H9 (cell line): ENCODE data around the gene DISP1. TPM values are rescaled to one million over a fixed set of nuclear protein-coding genes. Genes with fewer than 3 reads are reported as not detected.

Source experiments
- DNase-seq: peaks from one replicate; pipeline ENCODE4 v3.0.0-alpha.2; 2017
- H2AFZ ChIP-seq: one replicate; pipeline ENCODE4 v1.6.1; 2013; ENCODE audit warnings: mild to moderate bottlenecking, low read length, control low read depth, moderate library complexity
- H2AK5ac ChIP-seq: 2 replicates; pipeline ENCODE4 v1.6.1; 2013; ENCODE audit warnings: low read length, control low read depth, mixed read lengths; ENCODE audit not compliant: insufficient read length
- H2BK120ac ChIP-seq: one replicate; pipeline ENCODE4 v1.6.1; 2013; ENCODE audit warnings: low read depth, mild to moderate bottlenecking, low read length, control low read depth, inconsistent platforms; ENCODE audit not compliant: poor library complexity, severe bottlenecking
- H2BK12ac ChIP-seq: 2 replicates; pipeline ENCODE4 v1.6.1; 2013; ENCODE audit warnings: low read length, control low read depth, mixed read lengths, low read depth; ENCODE audit not compliant: insufficient read length
- H2BK15ac ChIP-seq: 2 replicates; pipeline ENCODE4 v1.6.1; 2013; ENCODE audit warnings: low read depth, low read length, control low read depth
- H2BK20ac ChIP-seq: one replicate; pipeline ENCODE4 v1.6.1; 2013; ENCODE audit warnings: low read depth, mild to moderate bottlenecking, low read length, control low read depth, inconsistent platforms; ENCODE audit not compliant: poor library complexity, severe bottlenecking
- H2BK5ac ChIP-seq: 2 replicates; pipeline ENCODE4 v1.6.1; 2013; ENCODE audit warnings: low read length, control low read depth, mixed read lengths; ENCODE audit not compliant: insufficient read length
- H3K14ac ChIP-seq: 2 replicates; pipeline ENCODE4 v1.6.1; 2013; ENCODE audit warnings: low read length, control low read depth; ENCODE audit not compliant: insufficient read depth
- H3K18ac ChIP-seq: 2 replicates; pipeline ENCODE4 v1.6.1; 2013; ENCODE audit warnings: low read depth, mild to moderate bottlenecking, mixed read lengths, low read length, control low read depth; ENCODE audit not compliant: insufficient read length
- H3K23ac ChIP-seq: 2 replicates; pipeline ENCODE4 v1.6.1; 2013; ENCODE audit warnings: low read length, control low read depth, mixed read lengths, low read depth; ENCODE audit not compliant: insufficient read length
- H3K23me2 ChIP-seq: 2 replicates; pipeline ENCODE4 v1.6.1; 2013; ENCODE audit warnings: low read depth, mild to moderate bottlenecking, mixed read lengths, low read length, control low read depth; ENCODE audit not compliant: insufficient read length, poor library complexity, severe bottlenecking
- H3K27ac ChIP-seq: 2 replicates; pipeline ENCODE4 v1.5.1; 2013; ENCODE audit warnings: low read length, control low read depth, mixed read lengths, low read depth; ENCODE audit not compliant: insufficient read length
- H3K27me3 ChIP-seq: 2 replicates; pipeline ENCODE4 v1.6.1; 2013; ENCODE audit warnings: low read length, control low read depth, inconsistent platforms; ENCODE audit not compliant: insufficient read depth
- H3K4ac ChIP-seq: 2 replicates; pipeline ENCODE4 v1.6.1; 2013; ENCODE audit warnings: low read depth, mild to moderate bottlenecking, control low read depth, inconsistent platforms, low read length, moderate library complexity
- H3K4me1 ChIP-seq: 2 replicates; pipeline ENCODE4 v1.6.1; 2013; ENCODE audit warnings: low read length, control low read depth, inconsistent platforms; ENCODE audit not compliant: insufficient read depth
- H3K4me2 ChIP-seq: 2 replicates; pipeline ENCODE4 v1.6.1; 2013; ENCODE audit warnings: low read length, control low read depth, mixed read lengths; ENCODE audit not compliant: insufficient read length, insufficient read depth
- H3K56ac ChIP-seq: 2 replicates; pipeline ENCODE4 v1.6.1; 2013; ENCODE audit warnings: low read depth, mild to moderate bottlenecking, mixed read lengths, low read length, control low read depth; ENCODE audit not compliant: insufficient read length
- H3K79me1 ChIP-seq: 2 replicates; pipeline ENCODE4 v1.6.1; 2013; ENCODE audit warnings: low read depth, mild to moderate bottlenecking, moderate library complexity, low read length, control low read depth, inconsistent platforms; ENCODE audit not compliant: insufficient read depth, poor library complexity, severe bottlenecking
- H3K79me2 ChIP-seq: 2 replicates; pipeline ENCODE4 v1.6.1; 2013; ENCODE audit warnings: low read length, control low read depth, inconsistent platforms; ENCODE audit not compliant: insufficient read depth
- H3K9ac ChIP-seq: 2 replicates; pipeline ENCODE4 v1.6.1; 2013; ENCODE audit warnings: low read length, control low read depth, mixed read lengths; ENCODE audit not compliant: insufficient read length; ENCODE audit errors: extremely low read depth
- H3K9me3 ChIP-seq: one replicate; pipeline ENCODE4 v1.6.1; 2013; ENCODE audit warnings: low read depth, low read length, inconsistent platforms; ENCODE audit not compliant: control insufficient read depth
- H3T11ph ChIP-seq: one replicate; pipeline ENCODE4 v1.6.1; 2013; ENCODE audit warnings: mild to moderate bottlenecking, low read length, control low read depth, inconsistent platforms
- H4K20me1 ChIP-seq: one replicate; pipeline ENCODE4 v1.6.1; 2013; ENCODE audit not compliant: control insufficient read depth, insufficient read length, insufficient read depth
- H4K5ac ChIP-seq: 2 replicates; pipeline ENCODE4 v1.6.1; 2013; ENCODE audit warnings: low read depth, mild to moderate bottlenecking, mixed read lengths, low read length, control low read depth; ENCODE audit not compliant: insufficient read length
- H4K8ac ChIP-seq: replicated peaks from 2 replicates; pipeline ENCODE4 v1.6.1; 2013; ENCODE audit warnings: low read length, control low read depth, mixed read lengths, low read depth; ENCODE audit not compliant: insufficient read length
- H4K91ac ChIP-seq: 2 replicates; pipeline ENCODE4 v1.6.1; 2013; ENCODE audit warnings: low read depth, mild to moderate bottlenecking, moderate library complexity, mixed read lengths, low read length, control low read depth; ENCODE audit not compliant: insufficient read length
- H3K27ac Mint-ChIP-seq, 3 experiments: 2 replicates in 2 of 3; 3 replicates in 1 of 3; pipeline ENCODE4 v1.8.0; 2020 to 2021; ENCODE audit warnings: mixed read lengths in 3 of 3, mild to moderate bottlenecking in 1 of 3, moderate library complexity in 1 of 3
- H3K27me3 Mint-ChIP-seq: 2 replicates; pipeline ENCODE4 v1.8.0; 2021; ENCODE audit warnings: low read depth, mild to moderate bottlenecking, moderate library complexity, mixed read lengths
- H3K36me3 Mint-ChIP-seq, 3 experiments: 2 replicates in 2 of 3; 3 replicates in 1 of 3; pipeline ENCODE4 v1.8.0; 2020 to 2021; ENCODE audit warnings: low read depth in 3 of 3, mixed read lengths in 3 of 3; ENCODE audit not compliant: insufficient read depth in 1 of 3
- H3K4me1 Mint-ChIP-seq, 2 experiments: 2 replicates each; pipeline ENCODE4 v1.8.0; 2020; ENCODE audit warnings: mixed read lengths in 2 of 2
- H3K4me3 Mint-ChIP-seq, 2 experiments: 2 replicates in 1 of 2; 3 replicates in 1 of 2; pipeline ENCODE4 v1.8.0; 2020 to 2021; ENCODE audit warnings: mild to moderate bottlenecking in 2 of 2, mixed read lengths in 2 of 2, moderate library complexity in 1 of 2
- H3K9me3 Mint-ChIP-seq, 2 experiments: 2 replicates in 1 of 2; 3 replicates in 1 of 2; pipeline ENCODE4 v1.8.0; 2020; ENCODE audit warnings: mild to moderate bottlenecking in 2 of 2, mixed read lengths in 2 of 2, moderate library complexity in 1 of 2
- WGBS: extraction: QIAGEN DNeasy Blood & Tissue Kit; methylation state at CpG from one replicate; pipeline ENCODE4 v1.1.7; 2013; ENCODE audit warnings: missing lambda C conversion rate, low lambda C conversion rate, mixed read lengths; ENCODE audit not compliant: insufficient read length; ENCODE audit errors: extremely low coverage; 5-methylcytosine and 5-hydroxymethylcytosine counted together
- total RNA-seq: library from RNA; stranded (reverse); gene quantifications from 2 replicates; pipeline ENCODE4 v1.2.1, GENCODE V29; 2021
- TF ChIP-seq, protein P1 (sequence below): fragments of 200-600 bp; sonication (generic); conservative IDR thresholded peaks from 3 replicates; pipeline ENCODE4 v1.8.0; 2021; ENCODE audit warnings: antibody characterized with exemption, mild to moderate bottlenecking

Gene DISP1
- total RNA-seq, 1 experiment from 2014 or later, result 2.6 TPM

DNA sequence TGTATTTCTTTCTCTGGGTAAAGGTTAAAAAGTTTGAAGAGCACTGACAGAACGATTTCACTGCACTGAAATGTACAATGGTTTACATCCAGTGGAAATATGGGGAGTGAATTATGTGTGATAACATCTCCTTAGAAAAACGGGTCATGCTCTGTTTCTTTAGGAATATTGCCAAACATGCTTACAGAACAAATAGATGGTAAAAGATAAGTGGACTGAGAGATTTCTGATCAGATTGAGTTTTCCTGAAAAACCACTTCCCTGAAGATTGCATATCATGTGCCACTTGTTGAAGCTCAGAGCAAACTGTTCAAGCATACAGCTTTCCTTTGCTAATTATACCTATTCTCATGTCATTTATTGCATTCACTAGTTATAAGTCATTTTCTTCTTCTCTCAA, 29.9 kb upstream of the DISP1 start:
- no peak overlapping the region for H3K56ac ChIP-seq
- WGBS, result no CpG with 5 or more reads among the region's 2 CpGs

More for the DNA sequence above, 29.9 kb upstream of the DISP1 start:
- Histone ChIP-seq H4K5ac (no peak overlapping the region), H3K27ac (no peak overlapping the region), H4K20me1 (no peaks in the 10 kb centered on the region), H2BK12ac (no peak overlapping the region), H3K9me3 (no peaks in the 10 kb centered on the region), H3K23me2 (no peaks in the 10 kb centered on the region), H3K18ac (no peak overlapping the region), H3K23ac (no peak overlapping the region), H3K79me1 (no peaks in the 10 kb centered on the region), H2BK15ac (no peak overlapping the region), H2BK20ac (no peak overlapping the region), H3K4me1 (no peaks in the 10 kb centered on the region), H3K79me2 (no peaks in the 10 kb centered on the region), H3K14ac (no peak overlapping the region), H4K8ac (no peak overlapping the region), H3T11ph (no peak overlapping the region), H4K91ac (no peak overlapping the region), H3K4me2 (no peak overlapping the region), H2AFZ (no peak overlapping the region), H3K27me3 (no peaks in the 10 kb centered on the region), H2AK5ac (no peak overlapping the region), H2BK120ac (no peak overlapping the region), H3K4ac (no peak overlapping the region), H3K9ac (no peak overlapping the region), H2BK5ac (no peak overlapping the region)
- Mint-ChIP-seq H3K9me3 (no peaks in the 10 kb centered on the region), H3K4me1 (no peaks in the 10 kb centered on the region), H3K27me3 (peaks cover 19% of the 10 kb centered on the region), H3K4me3 (no peak overlapping the region), H3K36me3 (no peaks in the 10 kb centered on the region), H3K27ac (no peak overlapping the region)
- TF ChIP-seq, protein P1, sequence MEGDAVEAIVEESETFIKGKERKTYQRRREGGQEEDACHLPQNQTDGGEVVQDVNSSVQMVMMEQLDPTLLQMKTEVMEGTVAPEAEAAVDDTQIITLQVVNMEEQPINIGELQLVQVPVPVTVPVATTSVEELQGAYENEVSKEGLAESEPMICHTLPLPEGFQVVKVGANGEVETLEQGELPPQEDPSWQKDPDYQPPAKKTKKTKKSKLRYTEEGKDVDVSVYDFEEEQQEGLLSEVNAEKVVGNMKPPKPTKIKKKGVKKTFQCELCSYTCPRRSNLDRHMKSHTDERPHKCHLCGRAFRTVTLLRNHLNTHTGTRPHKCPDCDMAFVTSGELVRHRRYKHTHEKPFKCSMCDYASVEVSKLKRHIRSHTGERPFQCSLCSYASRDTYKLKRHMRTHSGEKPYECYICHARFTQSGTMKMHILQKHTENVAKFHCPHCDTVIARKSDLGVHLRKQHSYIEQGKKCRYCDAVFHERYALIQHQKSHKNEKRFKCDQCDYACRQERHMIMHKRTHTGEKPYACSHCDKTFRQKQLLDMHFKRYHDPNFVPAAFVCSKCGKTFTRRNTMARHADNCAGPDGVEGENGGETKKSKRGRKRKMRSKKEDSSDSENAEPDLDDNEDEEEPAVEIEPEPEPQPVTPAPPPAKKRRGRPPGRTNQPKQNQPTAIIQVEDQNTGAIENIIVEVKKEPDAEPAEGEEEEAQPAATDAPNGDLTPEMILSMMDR, result no peak
- DNase-seq, result no peak
